Measurements from ENCODE around the gene DEFB125.

GRCh38 chr20:93641-94040 is 6.2 kb downstream of the DEFB125 start:
- TF ChIP-seq SP1 (CRISPR knock-in tag; IDR thresholded peaks at IDR 0.05) (no peak), ZNF224 (CRISPR knock-in tag; IDR thresholded peaks at IDR 0.05) (no peak), CTCF (IDR thresholded peaks at IDR 0.05 in 2 of 3, conservative IDR thresholded peaks at IDR 0.05 in 1 of 3; ENCODE audit: insufficient read depth in 2 of 3, low read depth in 1 of 3, low read length in 3 of 3) (no peak), GATA2 (CRISPR knock-in tag; IDR thresholded peaks at IDR 0.05) (no peak), ZNF3 (CRISPR knock-in tag; IDR thresholded peaks at IDR 0.05) (no peak), TAF1 (IDR thresholded peaks at IDR 0.05; ENCODE audit: control insufficient read depth, extremely low read depth, insufficient read depth, low read length, severe bottlenecking) (no peak), MYBL2 (IDR thresholded peaks at IDR 0.05; ENCODE audit: low read depth) (no peak), MYBL2 (CRISPR knock-in tag; IDR thresholded peaks at IDR 0.05; ENCODE audit: borderline replicate concordance) (no peak), NRF1 (conservative IDR thresholded peaks at IDR 0.05 in 1 of 2, IDR thresholded peaks at IDR 0.05 in 1 of 2) (no peak), NCOA2 (IDR thresholded peaks at IDR 0.05; ENCODE audit: partially characterized antibody in 2 of 2) (no peak), BHLHE40 (IDR thresholded peaks at IDR 0.05; ENCODE audit: low read length) (no peak), POU5F1 (IDR thresholded peaks at IDR 0.05; ENCODE audit: borderline replicate concordance, low read depth, low read length, partially characterized antibody) (no peak), HMG20A (CRISPR knock-in tag; conservative IDR thresholded peaks at IDR 0.05) (no peak)
- TF ChIP-seq, protein P1, sequence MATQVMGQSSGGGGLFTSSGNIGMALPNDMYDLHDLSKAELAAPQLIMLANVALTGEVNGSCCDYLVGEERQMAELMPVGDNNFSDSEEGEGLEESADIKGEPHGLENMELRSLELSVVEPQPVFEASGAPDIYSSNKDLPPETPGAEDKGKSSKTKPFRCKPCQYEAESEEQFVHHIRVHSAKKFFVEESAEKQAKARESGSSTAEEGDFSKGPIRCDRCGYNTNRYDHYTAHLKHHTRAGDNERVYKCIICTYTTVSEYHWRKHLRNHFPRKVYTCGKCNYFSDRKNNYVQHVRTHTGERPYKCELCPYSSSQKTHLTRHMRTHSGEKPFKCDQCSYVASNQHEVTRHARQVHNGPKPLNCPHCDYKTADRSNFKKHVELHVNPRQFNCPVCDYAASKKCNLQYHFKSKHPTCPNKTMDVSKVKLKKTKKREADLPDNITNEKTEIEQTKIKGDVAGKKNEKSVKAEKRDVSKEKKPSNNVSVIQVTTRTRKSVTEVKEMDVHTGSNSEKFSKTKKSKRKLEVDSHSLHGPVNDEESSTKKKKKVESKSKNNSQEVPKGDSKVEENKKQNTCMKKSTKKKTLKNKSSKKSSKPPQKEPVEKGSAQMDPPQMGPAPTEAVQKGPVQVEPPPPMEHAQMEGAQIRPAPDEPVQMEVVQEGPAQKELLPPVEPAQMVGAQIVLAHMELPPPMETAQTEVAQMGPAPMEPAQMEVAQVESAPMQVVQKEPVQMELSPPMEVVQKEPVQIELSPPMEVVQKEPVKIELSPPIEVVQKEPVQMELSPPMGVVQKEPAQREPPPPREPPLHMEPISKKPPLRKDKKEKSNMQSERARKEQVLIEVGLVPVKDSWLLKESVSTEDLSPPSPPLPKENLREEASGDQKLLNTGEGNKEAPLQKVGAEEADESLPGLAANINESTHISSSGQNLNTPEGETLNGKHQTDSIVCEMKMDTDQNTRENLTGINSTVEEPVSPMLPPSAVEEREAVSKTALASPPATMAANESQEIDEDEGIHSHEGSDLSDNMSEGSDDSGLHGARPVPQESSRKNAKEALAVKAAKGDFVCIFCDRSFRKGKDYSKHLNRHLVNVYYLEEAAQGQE (IDR thresholded peaks at IDR 0.05; ENCODE audit: borderline replicate concordance) = no peak
- TF ChIP-seq, protein P1 (CRISPR knock-in tag; IDR thresholded peaks at IDR 0.05; ENCODE audit: low read depth) = no peak
